Fibroblast of skin of abdomen (primary cell): Measurements from ENCODE around the gene DUXB.

ENCODE experiments used
- DNase-seq: peaks from one replicate; pipeline ENCODE4 v3.0.0-alpha.2; 2013

The DUXB gene

DNA sequence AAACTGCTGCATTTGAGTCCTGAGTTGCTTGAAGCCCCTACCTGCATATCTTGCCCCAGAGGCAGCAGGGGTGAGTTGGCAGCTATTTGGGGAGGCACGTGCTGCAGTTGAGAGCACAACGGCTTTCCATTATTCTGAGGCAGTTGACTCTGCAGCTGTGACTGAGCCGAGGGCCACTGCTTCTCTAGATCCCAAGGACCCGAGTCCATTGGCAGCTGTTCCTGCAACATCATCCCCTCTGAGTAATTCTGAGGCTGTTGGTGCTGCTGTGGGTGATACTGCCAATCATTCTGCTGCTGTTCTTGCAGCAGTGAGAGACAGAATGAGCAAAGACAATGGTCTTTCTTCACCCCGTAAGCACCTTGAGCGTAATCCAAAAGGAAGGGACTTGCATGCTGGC is 40.9 kb downstream of the DUXB start:
- no peak for DNase-seq

DNA sequence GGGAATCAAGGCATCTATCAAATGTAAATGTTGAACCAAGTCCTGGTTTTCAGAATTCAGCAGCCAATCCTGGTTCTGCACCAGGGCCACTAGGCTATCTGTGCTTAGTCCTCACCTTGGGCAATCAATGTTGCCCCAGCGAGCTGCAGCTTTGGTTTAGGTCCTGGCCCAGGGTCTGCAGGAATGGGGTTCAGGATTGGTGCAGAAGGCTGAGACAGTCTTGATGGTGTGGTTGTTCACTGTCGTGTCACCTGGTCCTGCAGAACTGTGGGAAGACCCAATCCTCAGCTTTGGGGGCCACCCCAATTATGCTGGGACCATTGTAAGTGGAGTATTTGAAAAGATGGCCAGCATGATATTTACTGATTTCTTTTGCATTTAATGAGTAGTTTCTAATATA is 43.1 kb downstream of the DUXB start:
- DNase-seq: no peak

DNA sequence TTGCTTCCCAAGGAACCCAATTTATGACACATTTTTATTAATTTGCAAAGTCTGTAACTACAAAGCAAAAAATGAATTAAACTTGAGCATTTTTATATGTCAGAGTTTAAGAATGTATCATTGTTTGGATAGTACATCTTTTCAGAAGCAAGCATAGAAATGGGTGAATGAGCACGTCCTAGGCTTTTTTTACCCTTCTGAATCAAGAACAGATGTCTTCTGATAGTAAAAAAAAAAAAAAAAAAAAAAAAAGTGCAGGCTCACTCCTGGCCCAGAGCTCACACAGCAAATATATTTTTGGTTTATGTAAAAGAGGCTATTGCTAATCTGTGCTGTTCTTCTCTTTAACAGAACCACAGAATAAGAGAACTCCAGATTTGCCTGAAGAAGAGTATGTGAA is 47.3 kb downstream of the DUXB start:
- peak; percentile 68 for DNase-seq

DNA sequence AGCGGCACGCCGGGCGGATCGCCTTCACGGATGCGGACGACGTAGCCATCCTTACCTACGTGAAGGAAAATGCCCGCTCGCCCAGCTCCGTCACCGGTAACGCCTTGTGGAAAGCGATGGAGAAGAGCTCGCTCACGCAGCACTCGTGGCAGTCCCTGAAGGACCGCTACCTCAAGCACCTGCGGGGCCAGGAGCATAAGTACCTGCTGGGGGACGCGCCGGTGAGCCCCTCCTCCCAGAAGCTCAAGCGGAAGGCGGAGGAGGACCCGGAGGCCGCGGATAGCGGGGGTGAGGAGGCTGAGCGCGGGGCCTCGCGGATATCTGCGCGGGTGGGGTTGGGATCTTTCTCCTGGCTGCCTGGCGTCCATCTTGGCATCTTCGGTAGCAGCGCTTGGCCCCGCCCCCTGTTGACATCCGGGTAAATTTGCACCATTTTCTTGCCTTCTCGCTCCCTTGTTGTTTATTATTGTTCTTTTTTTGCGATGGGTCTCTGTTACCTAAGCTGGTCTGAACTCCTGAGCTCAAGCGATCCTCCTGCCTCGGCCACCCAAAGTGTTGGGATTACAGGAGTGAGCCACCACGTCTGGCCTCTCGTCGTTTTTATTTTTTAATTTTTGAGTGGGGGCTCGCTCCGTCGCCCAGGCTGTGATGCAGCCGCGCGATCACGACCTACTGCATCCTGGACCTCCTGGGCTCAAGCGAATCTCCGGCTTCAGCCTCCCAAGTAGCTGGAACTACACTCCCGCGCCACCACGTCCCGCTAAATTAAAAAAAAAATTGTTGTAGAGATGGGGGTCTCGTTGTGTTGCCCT is 52.8 kb downstream of the DUXB start:
- peak; percentile 65 for DNase-seq

DNA sequence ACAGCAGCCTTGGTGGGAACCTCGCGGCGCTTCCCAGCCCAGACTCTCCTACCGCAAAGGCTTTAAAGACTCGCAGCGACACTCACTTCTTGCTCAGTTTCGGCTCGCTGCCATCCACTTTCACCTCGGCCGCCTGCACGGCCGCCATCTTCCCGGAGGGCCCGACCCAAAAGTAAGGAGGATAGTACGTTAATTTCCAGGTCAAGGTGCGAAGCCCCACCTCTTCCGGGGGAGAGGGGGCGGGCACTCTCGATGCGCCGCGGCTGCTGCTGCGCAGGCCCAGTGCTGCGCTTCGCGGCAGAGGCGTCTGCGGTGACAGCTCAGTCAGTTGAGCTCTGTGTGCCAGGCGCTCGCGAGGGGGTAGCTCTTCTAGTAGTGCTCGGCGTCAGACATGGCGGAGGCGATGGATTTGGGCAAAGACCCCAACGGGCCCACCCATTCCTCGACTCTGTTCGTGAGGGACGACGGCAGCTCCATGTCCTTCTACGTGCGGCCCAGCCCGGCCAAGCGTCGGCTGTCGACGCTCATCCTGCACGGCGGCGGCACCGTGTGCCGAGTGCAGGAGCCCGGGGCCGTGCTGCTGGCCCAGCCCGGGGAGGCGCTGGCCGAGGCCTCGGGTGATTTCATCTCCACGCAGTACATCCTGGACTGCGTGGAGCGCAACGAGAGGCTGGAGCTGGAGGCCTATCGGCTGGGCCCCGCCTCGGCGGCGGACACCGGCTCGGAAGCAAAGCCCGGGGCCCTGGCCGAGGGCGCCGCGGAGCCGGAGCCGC is 53.6 kb downstream of the DUXB start, which contains the start of the genes KARS1 and TERF2IP:
Gene KARS1, minus strand, starts transcription at position 174 of the 773 bp plus-strand sequence. Its CDS starts 26 bp downstream, at position 148.
Gene TERF2IP, plus strand, starts transcription at position 282 of the 773 bp plus-strand sequence. Its CDS starts 110 bp downstream, at position 392.
- peak; percentile 91 for DNase-seq

DNA sequence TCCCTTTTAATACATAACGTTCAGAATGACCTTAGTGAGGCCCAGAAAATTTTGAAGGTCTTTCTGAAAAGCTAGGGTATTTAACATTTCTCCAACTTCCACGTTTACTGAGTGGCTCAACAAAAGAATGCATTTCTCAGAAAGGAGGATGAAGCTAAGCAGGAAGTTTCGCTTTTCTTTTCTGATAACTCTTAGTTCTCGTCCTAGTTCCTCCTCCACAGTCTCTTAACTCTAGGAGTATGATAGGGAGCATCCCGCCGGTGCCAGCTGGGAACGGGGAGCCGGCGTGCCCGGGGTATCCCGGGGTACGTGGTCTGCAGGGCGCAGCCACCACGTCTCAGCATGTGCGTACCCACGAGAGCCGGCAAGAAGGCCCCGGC is 54.2 kb downstream of the DUXB start:
- no peak for DNase-seq

DNA sequence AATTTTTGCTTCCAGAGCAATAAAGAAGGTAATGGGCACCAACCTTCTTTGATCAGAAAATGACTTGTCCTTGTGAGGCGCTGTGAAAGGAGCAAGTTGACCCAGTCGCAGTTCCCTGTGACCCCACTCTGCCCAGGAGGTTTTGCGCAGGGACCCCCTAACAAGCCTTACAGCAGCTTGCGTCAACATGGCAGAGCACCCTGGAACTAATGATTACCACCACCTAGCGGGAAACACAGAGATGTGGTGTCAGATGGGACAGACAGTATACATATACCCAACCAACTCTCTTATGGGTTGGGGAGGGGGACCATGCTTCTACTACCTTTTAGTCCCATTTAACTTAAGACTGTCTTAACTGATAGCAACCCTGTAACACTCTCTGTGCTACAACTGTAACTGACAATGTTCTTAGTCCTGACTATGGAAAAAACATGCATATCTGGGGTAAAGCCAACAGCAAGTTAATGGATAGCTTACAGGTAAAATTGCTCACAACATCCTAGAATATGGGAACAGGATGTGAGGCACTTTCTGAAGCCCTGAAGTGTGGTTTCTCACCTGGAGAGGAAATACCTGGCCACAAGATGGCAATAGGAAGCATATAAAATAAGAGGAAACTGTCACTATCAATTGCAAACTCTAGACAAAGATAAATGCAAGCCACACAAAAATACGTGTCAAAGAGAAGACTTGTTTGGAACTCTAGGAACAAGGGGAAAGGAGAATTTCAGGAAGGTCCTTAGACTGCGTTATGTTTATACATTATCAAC is 56.8 kb downstream of the DUXB start:
- DNase-seq: no peak
